WI38 (cell line): ENCODE data around the gene MBOAT1.

ENCODE experiments used
- H3K4me3 ChIP-seq: 2 replicates; pipeline ENCODE4 v1.5.1; 2011; ENCODE audit warnings: low read depth, mild to moderate bottlenecking, control low read depth, low read length
- TF ChIP-seq, protein P1 (sequence below): IDR thresholded peaks from 2 replicates; pipeline ENCODE4 v1.5.1; 2012; ENCODE audit warnings: low read depth, mild to moderate bottlenecking, control low read depth, low read length

The MBOAT1 gene

DNA sequence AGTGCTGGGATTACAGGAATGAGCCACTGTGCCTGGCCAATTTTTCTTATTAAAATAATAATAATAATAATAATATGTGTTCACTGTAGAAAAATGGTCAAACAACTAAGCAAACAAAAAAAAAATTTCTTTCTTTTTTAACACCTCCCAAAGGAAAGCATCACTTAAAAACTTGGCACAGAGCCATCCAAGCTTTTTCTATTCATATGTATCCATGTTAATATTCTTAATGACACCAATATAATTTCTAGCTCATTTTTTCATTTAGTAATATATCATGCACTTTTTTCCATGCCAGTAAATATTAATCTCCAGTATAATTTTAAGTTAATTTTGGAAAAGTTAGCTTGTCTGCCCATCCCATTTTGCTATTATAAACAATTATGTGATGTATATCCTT, 101.8 kb downstream of the MBOAT1 start:
- TF ChIP-seq, protein P1, sequence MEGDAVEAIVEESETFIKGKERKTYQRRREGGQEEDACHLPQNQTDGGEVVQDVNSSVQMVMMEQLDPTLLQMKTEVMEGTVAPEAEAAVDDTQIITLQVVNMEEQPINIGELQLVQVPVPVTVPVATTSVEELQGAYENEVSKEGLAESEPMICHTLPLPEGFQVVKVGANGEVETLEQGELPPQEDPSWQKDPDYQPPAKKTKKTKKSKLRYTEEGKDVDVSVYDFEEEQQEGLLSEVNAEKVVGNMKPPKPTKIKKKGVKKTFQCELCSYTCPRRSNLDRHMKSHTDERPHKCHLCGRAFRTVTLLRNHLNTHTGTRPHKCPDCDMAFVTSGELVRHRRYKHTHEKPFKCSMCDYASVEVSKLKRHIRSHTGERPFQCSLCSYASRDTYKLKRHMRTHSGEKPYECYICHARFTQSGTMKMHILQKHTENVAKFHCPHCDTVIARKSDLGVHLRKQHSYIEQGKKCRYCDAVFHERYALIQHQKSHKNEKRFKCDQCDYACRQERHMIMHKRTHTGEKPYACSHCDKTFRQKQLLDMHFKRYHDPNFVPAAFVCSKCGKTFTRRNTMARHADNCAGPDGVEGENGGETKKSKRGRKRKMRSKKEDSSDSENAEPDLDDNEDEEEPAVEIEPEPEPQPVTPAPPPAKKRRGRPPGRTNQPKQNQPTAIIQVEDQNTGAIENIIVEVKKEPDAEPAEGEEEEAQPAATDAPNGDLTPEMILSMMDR, result no peak
- H3K4me3 ChIP-seq, result no peak overlapping the region

DNA sequence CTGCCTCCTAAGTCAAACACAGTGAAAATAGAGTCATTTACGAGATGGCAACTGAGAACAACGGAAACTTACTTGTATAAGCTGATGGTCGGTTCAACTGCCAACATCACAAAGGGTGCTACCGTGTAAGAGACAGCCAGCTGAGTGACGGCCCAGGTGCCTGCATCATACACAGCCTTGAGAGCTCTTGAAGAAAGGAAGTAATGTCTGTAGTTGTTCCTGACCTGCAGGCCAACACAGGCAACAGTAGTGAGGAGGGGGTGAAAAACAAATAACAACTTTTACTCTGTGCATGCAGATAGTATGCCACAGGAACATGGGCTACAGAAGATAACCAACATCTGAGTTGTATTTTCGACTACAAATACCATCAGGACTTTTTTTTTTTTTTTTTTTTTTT, 102.7 kb downstream of the MBOAT1 start:
- H3K4me3 ChIP-seq, result no peak overlapping the region

DNA sequence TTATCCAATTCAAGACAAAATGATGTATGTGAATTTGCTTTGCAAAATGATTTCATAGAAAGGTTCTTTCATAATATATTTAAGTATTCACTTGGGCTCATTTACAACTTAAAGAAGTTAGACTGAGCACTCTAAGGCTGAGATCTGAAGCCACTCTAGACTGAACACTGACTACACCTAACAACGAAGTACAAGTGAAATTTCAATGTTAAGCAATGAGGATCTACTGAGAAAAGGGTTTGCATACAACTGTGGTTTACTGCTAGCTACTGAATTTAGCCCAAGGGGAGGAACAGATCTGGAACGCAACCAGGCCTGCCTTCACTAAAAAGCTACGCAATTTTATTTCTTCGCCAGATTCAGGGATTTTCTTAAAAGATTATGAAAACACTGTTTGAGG, 106.4 kb downstream of the MBOAT1 start:
- H3K4me3 ChIP-seq, result no peak overlapping the region
- TF ChIP-seq, protein P1, result no peak

More for the DNA sequence above, 102.7 kb downstream of the MBOAT1 start:
- TF ChIP-seq, protein P1, result no peak

DNA sequence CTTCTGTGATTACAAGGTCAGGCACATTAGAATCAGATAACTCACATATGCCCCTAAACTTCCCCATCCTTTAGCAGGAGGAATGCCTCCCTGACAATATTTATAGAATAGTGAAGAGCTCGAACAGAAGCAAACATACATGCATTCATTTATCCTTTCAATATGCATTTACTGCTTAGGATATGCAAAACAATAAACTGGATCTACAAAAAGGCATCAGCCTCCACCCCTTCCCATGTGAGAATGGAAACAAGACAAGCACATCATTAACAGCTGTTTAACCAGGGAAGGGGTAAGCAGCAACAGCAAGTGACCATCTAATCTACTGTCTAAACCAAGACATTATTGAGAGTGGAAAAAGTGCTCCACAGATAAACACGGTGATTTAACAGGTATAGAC, 107.6 kb downstream of the MBOAT1 start:
- TF ChIP-seq, protein P1, result no peak
- H3K4me3 ChIP-seq, result no peak overlapping the region

DNA sequence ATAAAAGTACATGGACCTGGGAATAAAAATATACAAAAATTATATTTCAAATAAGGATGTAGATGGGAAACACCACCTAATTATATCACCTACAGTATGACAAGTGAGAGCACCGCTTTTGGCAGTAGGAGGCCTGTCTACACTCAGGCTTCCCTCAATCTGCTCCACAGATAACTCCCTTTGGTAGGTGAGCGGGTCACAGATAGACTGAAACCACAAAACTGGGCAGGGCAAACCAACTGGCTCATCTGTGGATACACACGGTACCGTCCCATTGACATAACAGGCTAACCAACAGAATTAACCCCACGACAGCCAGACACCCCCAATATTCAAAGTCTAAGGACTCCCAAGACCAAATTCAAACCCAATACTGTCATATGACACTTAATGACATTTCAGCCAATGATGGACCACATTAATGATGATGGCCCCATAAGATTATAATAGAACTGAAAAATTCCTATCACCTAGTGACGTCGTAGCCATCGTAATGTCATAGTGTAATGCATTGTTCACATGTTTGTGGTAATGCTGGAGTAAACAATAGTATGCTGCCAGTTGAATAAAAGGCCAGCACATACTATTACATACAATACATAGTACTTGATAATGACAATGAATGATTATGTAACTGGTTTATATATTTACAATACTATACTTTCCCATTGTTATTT, 109.7 kb downstream of the MBOAT1 start:
- TF ChIP-seq, protein P1, result no peak
- H3K4me3 ChIP-seq, result no peak overlapping the region

DNA sequence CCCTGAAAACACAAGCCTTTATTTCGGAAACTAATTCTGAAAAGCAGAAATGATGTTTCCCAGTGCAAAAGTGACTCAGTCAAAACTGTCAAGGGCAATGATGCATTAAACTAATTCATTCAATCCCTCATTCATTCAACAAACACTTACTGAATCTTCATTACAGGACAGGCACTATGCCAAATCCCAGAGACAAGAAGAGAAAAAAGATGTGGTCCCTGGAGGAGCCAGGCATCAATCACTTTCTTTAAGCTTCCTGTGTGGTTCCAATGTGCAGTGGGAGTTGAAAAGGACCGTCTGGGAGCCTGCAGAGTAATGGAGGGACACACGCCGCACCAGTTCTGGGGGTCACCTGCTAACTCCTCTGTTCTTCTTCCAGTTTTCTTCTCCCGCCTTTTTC, 113.1 kb downstream of the MBOAT1 start:
- no peak overlapping the region for H3K4me3 ChIP-seq
- TF ChIP-seq, protein P1, result no peak

DNA sequence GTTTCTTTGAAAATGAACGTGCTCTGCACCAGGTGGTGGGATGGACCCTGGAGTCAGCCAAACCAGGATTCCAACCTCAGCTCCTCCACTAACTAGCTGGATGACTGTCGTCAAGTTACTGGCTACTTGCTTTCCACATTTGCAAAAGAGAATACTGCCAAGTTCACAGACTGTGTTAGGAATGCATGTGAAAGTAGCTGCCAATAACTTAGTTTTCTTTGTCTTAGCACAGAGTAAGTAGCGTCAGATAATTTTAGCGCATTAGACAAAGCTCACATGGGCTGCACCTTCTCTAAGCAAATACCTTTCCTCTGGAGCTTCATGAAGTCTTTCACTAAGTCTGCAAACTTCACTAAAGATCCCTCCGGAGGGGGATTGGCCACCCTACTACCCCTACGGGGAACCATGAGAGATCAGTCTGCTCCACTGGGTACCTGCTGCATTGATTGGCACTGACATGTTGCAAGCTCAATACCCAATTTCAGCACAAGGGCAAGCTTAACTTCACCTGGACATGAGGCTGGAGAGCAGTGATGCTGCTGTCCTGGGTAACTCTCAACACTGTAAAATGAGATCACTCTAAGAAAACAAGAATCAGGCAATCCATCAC, 113.9 kb downstream of the MBOAT1 start:
- H3K4me3 ChIP-seq, result no peak overlapping the region
- TF ChIP-seq, protein P1, result no peak
